Measurements from ENCODE around the gene ZNF445.
"Not testable (repeated sequence)": the region's sequence is repeated elsewhere in the genome, so short reads cannot be mapped to it uniquely, and the experiment has no call there.

Gene ZNF445

GRCh38 chr3:44434834-44435510, 42.5 kb downstream of the ZNF445 start:
- DNase-seq (ENCODE audit: low read depth): no peak

GRCh38 chr3:44430466-44430865, 47.0 kb downstream of the ZNF445 start:
- DNase-seq (ENCODE audit: low read depth): no peak

- DNase-seq (ENCODE audit: low read depth): no peak
Measured at GRCh38 chr3:44429459-44429858, 48.0 kb downstream of the ZNF445 start.

DNA sequence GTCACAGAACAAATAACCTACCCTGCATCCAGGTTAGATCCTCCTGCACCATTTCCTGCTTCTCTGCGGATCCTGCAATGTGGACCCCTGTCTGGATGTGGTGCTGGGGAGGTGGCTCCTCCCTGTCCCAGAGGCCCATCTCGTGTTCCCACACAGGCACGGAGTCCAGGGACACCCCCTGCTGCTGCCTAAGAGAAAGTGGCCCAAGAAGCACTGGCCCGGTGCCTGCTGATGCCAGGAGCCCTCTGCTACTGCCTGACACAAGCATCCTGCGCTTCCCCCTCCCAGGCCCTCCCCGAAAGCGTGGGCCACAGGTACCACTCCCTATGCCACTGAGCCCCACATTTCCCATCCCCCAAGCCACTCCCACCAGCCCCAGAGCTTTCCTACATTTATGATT, 48.6 kb downstream of the ZNF445 start:
- no peak for DNase-seq (ENCODE audit: low read depth)

GRCh38 chr3:44427683-44428082, 49.8 kb downstream of the ZNF445 start:
- DNase-seq (ENCODE audit: low read depth): no peak

DNA sequence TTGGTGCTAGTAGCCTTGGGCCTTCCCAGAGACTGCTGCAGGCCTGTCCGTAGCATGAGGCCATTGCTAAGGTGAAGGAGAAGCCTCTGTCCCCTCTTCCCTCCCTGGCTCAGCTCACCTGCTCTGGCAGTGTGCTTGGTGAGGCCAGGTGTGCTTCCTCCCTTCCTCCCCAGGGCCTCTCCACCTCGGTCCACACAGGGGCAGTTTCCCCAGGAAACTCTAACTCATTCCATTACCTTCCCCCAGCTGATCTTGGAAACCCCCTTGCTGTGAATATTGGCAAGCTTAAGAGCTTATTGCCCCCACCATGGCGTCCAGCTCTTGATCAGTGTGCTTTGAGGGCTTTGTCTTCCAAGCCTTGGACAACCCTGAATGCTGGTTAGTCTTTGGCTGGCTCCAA, 52.7 kb downstream of the ZNF445 start:
- no peak for DNase-seq (ENCODE audit: low read depth)

DNA sequence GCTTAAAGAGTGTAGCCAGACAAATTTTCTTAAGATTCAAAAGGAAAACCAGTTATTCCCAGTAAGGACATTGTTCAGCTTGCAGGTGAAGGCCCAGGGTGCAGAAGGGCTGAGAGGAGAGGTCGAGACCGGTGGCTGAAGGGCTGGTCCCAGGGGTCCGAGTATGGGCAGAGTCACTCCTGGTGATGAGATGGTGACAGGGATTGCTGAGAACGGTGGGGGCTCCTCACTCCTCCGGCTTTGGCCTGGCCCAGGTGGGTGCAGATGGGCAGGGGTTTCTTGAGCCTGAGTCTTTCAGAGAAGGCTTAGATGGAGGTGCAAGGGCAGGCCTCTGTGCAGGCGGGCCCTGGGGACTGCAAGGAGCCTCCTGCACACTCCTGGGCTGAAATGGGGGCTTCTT, 56.2 kb downstream of the ZNF445 start:
- DNase-seq (ENCODE audit: low read depth): no peak

- no peak for DNase-seq (ENCODE audit: low read depth)
Measured at GRCh38 chr3:44420676-44421075, 56.8 kb downstream of the ZNF445 start.

- DNase-seq (ENCODE audit: low read depth): no peak
Measured at GRCh38 chr3:44419923-44420650, 57.4 kb downstream of the ZNF445 start.

- DNase-seq (ENCODE audit: low read depth): no peak
Measured at GRCh38 chr3:44419116-44419922, 58.2 kb downstream of the ZNF445 start.

DNA sequence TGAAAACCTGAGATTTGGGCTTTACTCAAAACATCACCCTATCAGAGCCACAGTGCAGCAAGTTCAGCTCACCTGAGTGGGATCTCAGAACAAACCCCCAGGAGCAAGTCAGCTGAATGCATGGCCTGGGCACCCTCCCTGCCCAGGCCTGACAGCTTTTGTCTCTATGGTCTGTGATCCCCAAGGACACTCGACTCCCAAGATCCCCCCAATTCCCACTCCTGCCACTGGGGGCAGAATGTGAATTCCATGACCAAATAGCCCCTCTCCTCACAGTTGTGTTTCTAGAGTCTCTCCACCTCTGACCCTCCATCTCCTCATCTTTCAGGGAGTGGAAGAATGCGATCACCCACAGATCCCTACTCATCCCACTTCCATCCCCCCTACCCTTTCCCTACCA, 58.9 kb downstream of the ZNF445 start:
- DNase-seq (ENCODE audit: low read depth): no peak

GRCh38 chr3:44418118-44418517, 59.4 kb downstream of the ZNF445 start:
- not testable (repeated sequence) for DNase-seq (ENCODE audit: low read depth)

DNA sequence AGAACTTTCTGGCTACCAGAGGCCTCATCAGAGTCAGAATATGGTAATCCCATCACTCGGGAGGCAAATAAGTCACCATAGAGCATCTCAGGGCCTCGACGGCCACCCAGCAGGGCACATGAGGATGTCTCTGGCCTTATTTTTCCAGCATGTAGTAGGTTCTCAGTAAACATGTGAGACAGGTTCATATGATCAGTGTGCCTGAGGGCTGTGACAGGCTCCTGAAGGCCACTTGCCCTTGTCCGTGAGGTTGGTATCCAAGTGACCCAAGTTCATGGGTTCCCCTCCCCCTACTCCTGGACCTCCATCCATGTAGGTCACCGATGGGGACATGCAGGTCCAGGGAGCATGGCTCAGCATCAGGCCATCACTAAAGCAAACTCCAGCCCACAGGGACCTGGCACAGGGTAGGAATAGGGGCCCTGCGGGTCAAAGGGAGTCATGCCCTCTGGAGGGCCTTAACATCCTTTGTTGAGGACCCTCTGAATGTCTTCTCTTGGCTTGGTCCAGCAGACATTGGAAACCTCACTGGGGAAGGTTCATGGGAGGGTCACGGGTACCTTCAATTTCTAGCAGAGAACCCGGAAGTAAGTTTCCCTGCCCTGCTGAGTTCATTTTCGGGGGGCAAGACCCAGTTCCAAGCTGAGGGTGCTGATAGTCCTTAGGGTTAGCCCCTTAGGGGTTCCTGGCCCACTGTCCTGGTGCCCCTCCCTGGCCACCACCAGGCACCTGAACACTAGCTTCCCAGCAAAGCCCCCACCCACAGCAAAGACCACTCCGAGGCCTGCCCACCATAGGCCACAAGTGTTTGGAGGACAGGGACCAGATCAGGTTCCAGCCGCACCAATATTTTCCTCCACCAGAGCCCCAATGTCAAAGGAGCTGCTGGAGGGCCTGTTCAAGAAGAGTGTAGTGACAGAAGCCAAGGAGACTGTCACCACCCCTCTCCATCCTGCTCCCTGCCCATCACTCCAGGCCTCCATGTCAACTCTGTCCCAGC, 61.1 kb downstream of the ZNF445 start:
- DNase-seq (ENCODE audit: low read depth): no peak

GRCh38 chr3:44415421-44415820, 62.0 kb downstream of the ZNF445 start:
- no peak for DNase-seq (ENCODE audit: low read depth)

DNA sequence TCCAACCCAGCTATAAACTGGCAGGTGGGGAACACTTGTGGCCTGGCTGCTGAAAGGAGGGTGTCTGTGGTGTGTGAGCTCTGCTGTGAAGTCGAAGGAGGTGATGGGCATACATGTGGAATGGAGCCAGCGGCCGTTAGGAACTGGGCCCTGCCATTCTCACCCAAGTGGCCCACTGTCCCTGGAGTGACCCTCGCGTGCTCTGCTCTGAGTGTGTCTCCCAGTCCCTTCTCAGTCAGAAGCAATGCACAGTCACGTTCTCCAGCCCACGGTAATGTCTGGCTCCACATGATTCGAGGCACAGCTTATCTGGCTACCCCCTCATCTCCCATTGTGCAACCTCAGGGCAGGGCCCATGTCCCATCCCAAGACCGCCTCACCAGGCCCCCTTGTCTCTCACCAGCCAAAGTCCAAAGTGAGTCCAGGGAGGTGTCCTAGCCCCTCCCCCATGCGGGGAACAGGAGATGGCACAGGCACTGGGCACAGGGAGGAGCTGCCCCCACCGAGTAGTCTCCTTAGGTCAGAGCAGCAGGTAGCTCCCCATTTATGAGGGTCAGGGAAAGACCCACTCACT, 62.9 kb downstream of the ZNF445 start:
- no peak for DNase-seq (ENCODE audit: low read depth)

DNA sequence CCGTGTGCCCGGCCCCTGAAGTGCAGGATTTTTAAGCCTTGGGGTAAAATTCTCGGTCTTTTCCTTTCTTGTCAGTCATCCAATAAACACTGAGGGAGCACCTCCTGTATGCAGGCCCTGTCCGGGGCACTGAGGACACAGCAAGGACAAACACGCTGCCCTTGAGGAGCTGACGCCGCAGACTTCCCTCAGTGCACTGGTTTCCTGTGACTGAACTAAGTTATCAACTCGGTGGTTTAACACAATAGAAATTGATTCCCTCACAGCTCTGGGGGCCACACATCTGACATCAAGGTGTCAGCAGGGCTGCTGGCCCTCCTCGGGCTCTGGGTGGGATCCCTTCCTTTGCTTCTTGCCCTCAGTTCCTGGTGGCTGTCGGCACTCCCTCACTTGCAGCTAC, 65.1 kb downstream of the ZNF445 start:
- no peak for DNase-seq (ENCODE audit: low read depth)

DNA sequence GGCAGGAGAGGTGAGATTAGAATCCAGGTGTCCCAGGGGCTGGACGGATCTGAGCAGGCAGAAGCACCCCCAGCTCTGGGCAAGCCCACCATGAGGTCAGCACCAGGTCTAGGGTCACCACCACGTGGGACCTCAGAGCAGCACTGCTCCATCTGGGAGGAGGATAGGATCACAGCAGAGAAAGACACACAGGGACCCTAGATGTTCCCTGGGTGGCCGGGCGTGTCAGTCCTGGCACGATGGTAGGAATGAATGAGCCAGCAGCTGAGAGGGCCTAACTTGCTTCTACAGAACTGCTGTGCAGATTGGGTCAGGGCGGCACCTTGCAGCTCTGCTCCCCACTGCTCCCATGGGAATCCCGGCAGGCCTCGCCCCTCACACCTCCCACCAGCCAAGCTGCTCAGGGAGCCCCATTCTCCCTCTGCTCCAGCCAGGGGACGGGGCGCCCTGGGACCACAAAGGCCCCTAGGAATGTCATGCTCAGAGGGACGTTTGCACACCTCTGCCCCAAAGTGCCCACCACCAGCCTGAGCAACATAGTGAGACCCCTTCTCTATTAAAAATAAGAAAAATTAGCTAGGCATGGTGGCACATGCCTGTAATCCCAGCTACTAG, 66.3 kb downstream of the ZNF445 start:
- no peak for DNase-seq (ENCODE audit: low read depth)

DNA sequence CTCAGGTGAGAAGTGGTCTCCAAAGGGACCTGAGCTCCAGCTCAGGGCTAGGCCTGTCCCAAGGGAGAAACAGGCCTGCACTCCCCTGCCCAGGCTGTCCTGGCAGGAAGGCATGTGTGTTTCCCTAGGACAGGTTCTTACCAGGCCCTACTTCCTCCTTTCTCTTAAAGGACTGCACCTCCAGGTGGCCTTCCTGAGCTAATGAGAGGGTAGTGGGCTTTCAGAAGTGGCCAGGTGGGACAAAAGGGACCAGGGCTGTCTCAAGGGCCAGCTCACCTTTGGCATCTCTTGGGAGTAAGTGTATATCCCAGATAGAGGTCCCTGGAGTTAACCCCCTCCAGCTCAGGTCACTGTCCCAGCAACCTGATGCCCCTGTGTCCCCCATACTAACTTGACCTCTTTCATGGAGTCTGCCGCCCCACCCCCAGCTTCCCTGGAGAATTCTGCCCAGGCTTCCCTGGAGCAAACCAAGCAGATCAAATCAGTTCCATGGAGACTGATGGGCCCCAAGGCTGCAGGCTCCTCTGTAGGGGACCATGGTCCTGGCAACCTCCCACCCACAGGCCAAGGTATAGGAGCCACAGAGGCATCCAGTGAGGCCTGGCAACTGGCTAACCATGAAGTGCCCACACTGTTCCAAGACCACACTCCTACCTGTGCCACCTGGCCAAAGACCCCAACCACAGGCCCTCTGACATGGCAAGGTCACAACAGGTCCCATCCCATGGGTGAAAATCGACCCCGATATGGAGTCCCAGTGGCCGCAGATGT, 67.6 kb downstream of the ZNF445 start:
- DNase-seq (ENCODE audit: low read depth): no peak

GRCh38 chr3:44402548-44402947, 74.9 kb downstream of the ZNF445 start:
- no peak for DNase-seq (ENCODE audit: low read depth)

DNA sequence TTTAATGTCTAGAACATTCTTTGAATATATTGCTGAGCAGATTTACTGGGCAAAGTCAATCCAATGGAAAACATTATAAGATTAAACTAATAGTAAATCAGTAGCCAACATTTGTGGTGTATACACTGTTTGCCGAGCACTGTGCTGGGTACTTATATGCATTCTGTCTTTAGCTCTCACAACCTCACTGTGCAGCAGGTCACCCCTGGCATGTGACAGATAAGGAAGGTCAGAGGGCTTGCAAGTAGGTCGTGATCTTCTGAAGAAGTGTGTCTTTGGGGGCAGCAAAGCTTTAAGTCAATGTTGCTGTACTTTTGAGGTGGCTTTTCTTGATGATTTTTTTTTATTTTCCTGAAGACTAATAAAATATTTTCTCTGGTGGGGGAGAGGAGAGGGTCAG, 76.7 kb downstream of the ZNF445 start:
- no peak for DNase-seq (ENCODE audit: low read depth)
